MCF 10A (cell line): ENCODE data around the gene TMEM151B. TPM values are rescaled to one million over a fixed set of nuclear protein-coding genes. Genes with fewer than 3 reads are reported as not detected.
"Not testable (repeated sequence)": the region's sequence is repeated elsewhere in the genome, so short reads cannot be mapped to it uniquely, and the experiment has no call there.

Experiments
- BruUV-seq: library from RNA; stranded (reverse); fragments of 400-500 nt; replicated peaks from 2 replicates; lab custom pipeline; 2021; lab: Mats Ljungman, UMichigan
- CTCF ChIA-PET: fragments of 300-600 bp; sonication (Branson Sonifier 250); formaldehyde crosslinking; extraction: SDS; loops from one replicate; lab custom pipeline; 2021; ENCODE audit warnings: antibody characterized with exemption, inconsistent platforms; lab: Yijun Ruan, JAX
- POLR2A ChIA-PET: fragments of 300-600, 350-650 bp; sonication (Branson Sonifier 250); formaldehyde crosslinking; extraction: SDS; loops from one replicate; lab custom pipeline; 2020; ENCODE audit warnings: antibody characterized with exemption, inconsistent platforms; lab: Yijun Ruan, JAX
- DNase-seq: peaks from one replicate; pipeline ENCODE4 v3.0.0-alpha.2; 2018; ENCODE audit not compliant: unreplicated experiment
- H3K27ac Mint-ChIP-seq: one replicate; pipeline ENCODE4 v1.8.0; 2022; ENCODE audit warnings: mild to moderate bottlenecking, low read depth, mixed read lengths; ENCODE audit not compliant: unreplicated experiment
- H3K27me3 Mint-ChIP-seq: one replicate; pipeline ENCODE4 v1.8.0; 2022; ENCODE audit warnings: mixed read lengths; ENCODE audit not compliant: insufficient read depth, unreplicated experiment
- H3K36me3 Mint-ChIP-seq: one replicate; pipeline ENCODE4 v1.8.0; 2022; ENCODE audit warnings: mild to moderate bottlenecking, moderate library complexity, mixed read lengths; ENCODE audit not compliant: insufficient read depth, unreplicated experiment
- H3K4me1 Mint-ChIP-seq: one replicate; pipeline ENCODE4 v1.8.0; 2022; ENCODE audit warnings: mixed read lengths; ENCODE audit not compliant: insufficient read depth, unreplicated experiment
- H3K4me3 Mint-ChIP-seq: one replicate; pipeline ENCODE4 v1.8.0; 2022; ENCODE audit warnings: mild to moderate bottlenecking, moderate library complexity, mixed read lengths; ENCODE audit not compliant: unreplicated experiment
- H3K9me3 Mint-ChIP-seq: one replicate; pipeline ENCODE4 v1.8.0; 2022; ENCODE audit warnings: mixed read lengths; ENCODE audit not compliant: unreplicated experiment
- CTCF ChIP-seq: fragments of 200-600 bp; IDR thresholded peaks from one replicate; pipeline ENCODE4 v1.8.0; 2022; ENCODE audit warnings: antibody characterized with exemption, mild to moderate bottlenecking; ENCODE audit not compliant: unreplicated experiment
- intact Hi-C: fragments of 100-400 bp; cut with micrococcal nuclease; formaldehyde crosslinking; loops from 2 replicates; pipeline ENCODE4 v1.14.1; 2022
- total RNA-seq: library from RNA; stranded (reverse); gene quantifications from 2 replicates; pipeline ENCODE4 v1.2.3, GENCODE V29; 2022

The TMEM151B gene
- total RNA-seq, 1 experiment from 2014 or later = not detected

GRCh38 chr6:44327760-44328159 is 57.5 kb downstream of the TMEM151B start:
- Mint-ChIP-seq H3K4me3 (no peak overlapping the region), H3K4me1 (no peaks in the 10 kb centered on the region), H3K27me3 (peaks cover 12% of the 10 kb centered on the region), H3K36me3 (no peaks in the 10 kb centered on the region), H3K27ac (no peak overlapping the region), H3K9me3 (no peaks in the 10 kb centered on the region)
- no peak for DNase-seq
- TF ChIP-seq CTCF = no peak
- ChIA-PET CTCF (interaction anchor here (0.6 to 1.2 kb wide), 3 partner anchors 15 to 156 kb away, joined by 3 read pairs; partner anchors contain the start of gene AARS2), POLR2A (interaction anchor here (0.6 kb wide), 1 partner anchor 28 kb away, joined by 4 read pairs; no protein-coding TSS in a partner anchor)
- intact Hi-C loops = no loop called here
- no TSS peak for BruUV-seq

GRCh38 chr6:44328203-44328602 is 58.0 kb downstream of the TMEM151B start:
- CTCF ChIA-PET, H3K4me1 Mint-ChIP-seq, H3K9me3 Mint-ChIP-seq, intact Hi-C loops, H3K36me3 Mint-ChIP-seq, BruUV-seq, H3K4me3 Mint-ChIP-seq, POLR2A ChIA-PET, DNase-seq, H3K27ac Mint-ChIP-seq: not testable (repeated sequence)
- H3K27me3 Mint-ChIP-seq = peaks cover 12% of the 10 kb centered on the region

GRCh38 chr6:44329858-44330257 is 59.6 kb downstream of the TMEM151B start:
- DNase-seq = no peak
- TF ChIP-seq CTCF = no peak
- Mint-ChIP-seq H3K4me3 (no peak overlapping the region), H3K9me3 (no peaks in the 10 kb centered on the region), H3K4me1 (no peaks in the 10 kb centered on the region), H3K36me3 (no peaks in the 10 kb centered on the region), H3K27me3 (peaks cover 12% of the 10 kb centered on the region), H3K27ac (no peak overlapping the region)
- no TSS peak for BruUV-seq
- ChIA-PET POLR2A (no interaction called here), CTCF (interaction anchor here (0.9 to 1.7 kb wide), 3 partner anchors 8 to 62 kb away, joined by 3 to 6 read pairs (median 3); no protein-coding TSS in a partner anchor)
- intact Hi-C loops = no loop called here

GRCh38 chr6:44332585-44332984 is 62.3 kb downstream of the TMEM151B start:
- DNase-seq = no peak
- no peaks in the 10 kb centered on the region for H3K4me1 Mint-ChIP-seq
- no peaks in the 10 kb centered on the region for H3K9me3 Mint-ChIP-seq
- intact Hi-C loops = no loop called here
- peaks cover 31% of the 10 kb centered on the region for H3K27me3 Mint-ChIP-seq
- no peak overlapping the region for H3K27ac Mint-ChIP-seq
- ChIA-PET POLR2A (interaction anchor here (0.7 to 0.8 kb wide), 2 partner anchors 54 to 55 kb away, joined by 3 to 4 read pairs; partner anchors contain the start of gene CDC5L), CTCF (interaction anchor here (0.6 to 9.8 kb wide), 5 partner anchors 14 to 160 kb away, joined by 3 to 214 read pairs (median 7); partner anchors contain the start of genes AARS2, NFKBIE and TMEM151B)
- H3K36me3 Mint-ChIP-seq = no peaks in the 10 kb centered on the region
- no peak overlapping the region for H3K4me3 Mint-ChIP-seq
- BruUV-seq = no TSS peak
- no peak for TF ChIP-seq CTCF
